HCT116 (cell line): ENCODE data around the gene BBX. TPM values are rescaled to one million over a fixed set of nuclear protein-coding genes. Genes with fewer than 3 reads are reported as not detected.

Experiments
- ATAC-seq: fragments of 200-7000 bp; cut with Tn5 transposase; 2 replicates; pipeline ENCODE4 v1.9.1; 2020; ENCODE audit warnings: mild to moderate bottlenecking, moderate library complexity
- BruUV-seq: library from RNA; stranded (reverse); fragments of 400-500 nt; replicated peaks from 2 replicates; lab custom pipeline; 2021; lab: Mats Ljungman, UMichigan
- CTCF ChIA-PET: fragments of 300-600 bp; sonication (Branson Sonifier 250); formaldehyde crosslinking; loops from one replicate; lab custom pipeline; 2021; ENCODE audit warnings: antibody characterized with exemption; lab: Charles Lee
- POLR2A ChIA-PET: fragments of 300-600, 350-600 bp; sonication (Branson Sonifier 250); formaldehyde crosslinking; loops from one replicate; lab custom pipeline; 2021; ENCODE audit warnings: antibody characterized with exemption; lab: Charles Lee
- RAD21 ChIA-PET, 2 experiments: fragments of 300-600 bp; sonication (Branson Sonifier 250); formaldehyde crosslinking; loops; one replicate each; lab custom pipeline; 2023; ENCODE audit warnings: low total read pairs in 2 of 2; ENCODE audit not compliant: uncharacterized antibody in 2 of 2, unreplicated experiment in 2 of 2, low non-redundant PET in 1 of 2; lab: Charles Lee
- DNase-seq: peaks from one replicate; pipeline ENCODE4 v3.0.0-alpha.2; 2010; ENCODE audit warnings: low read depth, low spot score
- H2AFZ ChIP-seq: fragments of 200-600 bp; shearing (Covaris generic), sonication (generic); 2 replicates; pipeline ENCODE4 v1.6.1; 2017; ENCODE audit warnings: low read depth, mixed run types, mixed read lengths, antibody characterized with exemption, low read length; ENCODE audit not compliant: poor library complexity, severe bottlenecking
- H3K27ac ChIP-seq: 2 replicates; pipeline ENCODE4 v1.5.1; 2012; ENCODE audit warnings: low read depth, low read length
- H3K27me3 ChIP-seq: fragments of 200-600 bp; sonication (generic); 2 replicates; pipeline ENCODE4 v1.6.1; 2016; ENCODE audit warnings: mixed run types, low read length, mixed read lengths; ENCODE audit not compliant: insufficient read depth
- H3K36me3 ChIP-seq, 2 experiments: fragments of 200-500 bp in 1 of 2; fragments of 200-600 bp in 1 of 2; sonication (Bioruptor generic) in 1 of 2; sonication (generic) in 1 of 2; 2 replicates each; pipeline versions ENCODE4 v1.5.1 to v1.6.1; 2014 to 2016; ENCODE audit warnings: low read length in 2 of 2, inconsistent platforms in 1 of 2, mixed read lengths in 1 of 2, mixed run types in 1 of 2; ENCODE audit not compliant: insufficient read depth in 2 of 2, control insufficient read depth in 1 of 2
- H3K4me1 ChIP-seq, 2 experiments: fragments of 200-600 bp in 1 of 2; sonication (generic) in 1 of 2; 2 replicates each; pipeline versions ENCODE4 v1.5.1 to v1.6.1; 2012 to 2017; ENCODE audit warnings: low read length in 2 of 2, inconsistent platforms in 1 of 2, mild to moderate bottlenecking in 1 of 2, mixed read lengths in 1 of 2, mixed run types in 1 of 2, moderate library complexity in 1 of 2; ENCODE audit not compliant: insufficient read depth in 2 of 2, control insufficient read depth in 1 of 2
- H3K4me2 ChIP-seq: fragments of 200-600 bp; sonication (generic); 2 replicates; pipeline ENCODE4 v1.6.1; 2017; ENCODE audit warnings: mixed run types, low read length, mixed read lengths
- H3K4me3 ChIP-seq, 2 experiments: fragments of 200-600 bp in 1 of 2; sonication (generic) in 1 of 2; replicated peaks in 1 of 2; 2 replicates each; pipeline ENCODE4 v1.5.1; 2011 to 2016; ENCODE audit warnings: low read length in 2 of 2, control low read depth in 1 of 2, low read depth in 1 of 2, mild to moderate bottlenecking in 1 of 2, mixed read lengths in 1 of 2, mixed run types in 1 of 2
- H3K79me2 ChIP-seq: fragments of 200-600 bp; sonication (generic); 2 replicates; pipeline ENCODE4 v1.6.1; 2017; ENCODE audit warnings: mild to moderate bottlenecking, mixed run types, low read length, moderate library complexity, mixed read lengths; ENCODE audit not compliant: insufficient read depth
- H3K9ac ChIP-seq: fragments of 200-600 bp; sonication (generic); 2 replicates; pipeline ENCODE4 v1.6.1; 2016; ENCODE audit warnings: low read length, mixed read lengths
- H3K9me2 ChIP-seq: fragments of 200-600 bp; sonication (generic), shearing (Covaris generic); 2 replicates; pipeline ENCODE4 v1.6.1; 2017; ENCODE audit warnings: mixed run types, mild to moderate bottlenecking, moderate library complexity; ENCODE audit not compliant: insufficient read depth
- H3K9me3 ChIP-seq, 2 experiments: fragments of 200-500 bp in 1 of 2; fragments of 200-600 bp in 1 of 2; sonication (Bioruptor generic) in 1 of 2; sonication (generic) in 1 of 2; 2 replicates each; pipeline ENCODE4 v1.6.1; 2014 to 2017; ENCODE audit warnings: low read length in 2 of 2, mixed read lengths in 2 of 2, inconsistent platforms in 1 of 2, low read depth in 1 of 2, mild to moderate bottlenecking in 1 of 2, mixed run types in 1 of 2, moderate library complexity in 1 of 2; ENCODE audit not compliant: control insufficient read depth in 1 of 2, insufficient read depth in 1 of 2
- H4K20me1 ChIP-seq: fragments of 200-600 bp; sonication (generic), shearing (Covaris generic); 2 replicates; pipeline ENCODE4 v1.6.1; 2017; ENCODE audit warnings: mixed run types, mild to moderate bottlenecking, moderate library complexity; ENCODE audit not compliant: insufficient read depth
- CBX3 ChIP-seq: IDR thresholded peaks from 2 replicates; pipeline ENCODE4 v1.6.1; 2012; ENCODE audit warnings: low read depth
- CEBPB ChIP-seq: IDR thresholded peaks from 2 replicates; pipeline ENCODE4 v1.6.1; 2012; ENCODE audit warnings: low read depth
- EGR1 ChIP-seq: IDR thresholded peaks from 2 replicates; pipeline ENCODE4 v1.6.1; 2012; ENCODE audit warnings: low read depth
- ELF1 ChIP-seq: IDR thresholded peaks from 2 replicates; pipeline ENCODE4 v1.6.1; 2012; ENCODE audit warnings: low read depth, borderline replicate concordance
- EZH2phosphoT487 ChIP-seq: fragments of 200-600 bp; IDR thresholded peaks from 2 replicates; pipeline ENCODE4 v1.6.1; 2018; ENCODE audit warnings: antibody characterized with exemption, borderline replicate concordance
- POLR2A ChIP-seq: IDR thresholded peaks from 2 replicates; pipeline ENCODE4 v1.7.0; 2011; ENCODE audit warnings: borderline replicate concordance; ENCODE audit not compliant: insufficient read depth, insufficient read length; ENCODE audit errors: extremely low read depth
- POLR2AphosphoS5 ChIP-seq: IDR thresholded peaks from 2 replicates; pipeline ENCODE4 v1.6.1; 2011; ENCODE audit warnings: mild to moderate bottlenecking, low read depth, low read length, moderate library complexity
- SIN3A ChIP-seq: IDR thresholded peaks from 2 replicates; pipeline ENCODE4 v1.6.1; 2012; ENCODE audit warnings: low read depth
- SP1 ChIP-seq: IDR thresholded peaks from 2 replicates; pipeline ENCODE4 v1.6.1; 2012; ENCODE audit warnings: low read depth
- SRF ChIP-seq: IDR thresholded peaks from 2 replicates; pipeline ENCODE4 v1.6.1; 2012; ENCODE audit warnings: low read depth
- ZFX ChIP-seq: fragments of 450-650 bp; IDR thresholded peaks from 2 replicates; pipeline ENCODE4 v1.6.1; 2017
- intact Hi-C: fragments of 100-400 bp; cut with micrococcal nuclease; formaldehyde crosslinking; loops from 2 replicates; pipeline ENCODE4 v1.10.0; 2022
- total RNA-seq: library from RNA; stranded (reverse); gene quantifications from one replicate; pipeline ENCODE4 v1.2.1, GENCODE V29; 2021; ENCODE audit not compliant: unreplicated experiment
- TF ChIP-seq, protein P1 (sequence below): IDR thresholded peaks from 2 replicates; pipeline ENCODE4 v1.6.1; 2011; ENCODE audit warnings: mild to moderate bottlenecking, low read length, moderate library complexity; ENCODE audit not compliant: insufficient replicate concordance; ENCODE audit errors: extremely low read depth
- TF ChIP-seq, protein P2 (sequence below): IDR thresholded peaks from 2 replicates; pipeline ENCODE4 v1.6.1; 2012
- TF ChIP-seq, protein P3 (sequence below), 3 experiments: fragments of 200-600 bp in 1 of 3; sonication (generic) in 1 of 3; IDR thresholded peaks in 2 of 3; conservative IDR thresholded peaks in 1 of 3; 2 replicates each; pipeline ENCODE4 v1.5.1; 2012 to 2017; ENCODE audit warnings: low read depth in 2 of 3, low read length in 2 of 3, antibody characterized with exemption in 1 of 3, borderline replicate concordance in 1 of 3, control low read depth in 1 of 3, mild to moderate bottlenecking in 1 of 3, mixed read lengths in 1 of 3, mixed run types in 1 of 3, moderate library complexity in 1 of 3; ENCODE audit not compliant: insufficient read depth in 1 of 3
- TF ChIP-seq, protein P4 (sequence below): IDR thresholded peaks from 2 replicates; pipeline ENCODE4 v1.6.1; 2012; ENCODE audit warnings: low read depth

The BBX gene
- total RNA-seq, 1 experiment from 2014 or later, result 55.6 TPM

DNA sequence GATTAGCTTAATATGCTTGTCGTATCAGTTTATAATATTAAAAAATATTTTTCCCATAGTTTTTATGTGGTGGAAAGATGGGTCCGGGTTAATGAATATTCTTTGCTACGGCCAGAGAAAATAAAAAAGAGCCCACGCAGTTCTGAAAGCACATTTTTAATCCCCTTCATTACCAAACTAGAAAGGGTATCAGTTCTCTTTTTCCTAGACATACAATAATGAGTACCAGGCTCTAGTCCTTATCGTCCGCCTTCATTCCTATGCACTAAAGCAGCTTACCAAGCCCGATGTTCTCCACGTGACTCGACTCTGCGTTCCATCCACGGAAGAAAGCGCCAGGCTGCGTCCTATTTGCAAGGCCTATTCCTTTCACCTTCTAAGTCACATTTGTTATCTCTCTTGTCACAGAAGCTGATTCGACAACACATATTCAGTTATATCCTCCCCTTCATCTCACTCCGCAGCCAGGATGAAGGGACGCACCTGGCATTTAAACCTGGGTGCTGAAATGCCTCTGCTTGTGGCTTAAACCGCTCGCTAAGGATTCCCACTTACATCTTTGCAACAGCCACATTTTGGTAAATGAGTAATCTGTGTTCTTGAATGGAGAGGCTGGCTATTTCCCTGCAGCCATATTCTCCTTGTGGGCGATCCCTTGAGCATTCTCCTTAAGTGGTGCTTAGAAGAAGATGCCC is 311.1 kb downstream of the BBX start:
- no peak overlapping the region for H3K4me3 ChIP-seq
- ChIA-PET POLR2A (no interaction called here), CTCF (no interaction called here), RAD21 (no interaction called here)
- DNase-seq, result no peak
- TF ChIP-seq CBX3 (no peak), POLR2AphosphoS5 (no peak), ELF1 (no peak), EZH2phosphoT487 (no peak), SP1 (no peak), SRF (no peak), CEBPB (no peak), POLR2A (no peak), SIN3A (no peak), ZFX (no peak), EGR1 (no peak)
- TF ChIP-seq, protein P1, sequence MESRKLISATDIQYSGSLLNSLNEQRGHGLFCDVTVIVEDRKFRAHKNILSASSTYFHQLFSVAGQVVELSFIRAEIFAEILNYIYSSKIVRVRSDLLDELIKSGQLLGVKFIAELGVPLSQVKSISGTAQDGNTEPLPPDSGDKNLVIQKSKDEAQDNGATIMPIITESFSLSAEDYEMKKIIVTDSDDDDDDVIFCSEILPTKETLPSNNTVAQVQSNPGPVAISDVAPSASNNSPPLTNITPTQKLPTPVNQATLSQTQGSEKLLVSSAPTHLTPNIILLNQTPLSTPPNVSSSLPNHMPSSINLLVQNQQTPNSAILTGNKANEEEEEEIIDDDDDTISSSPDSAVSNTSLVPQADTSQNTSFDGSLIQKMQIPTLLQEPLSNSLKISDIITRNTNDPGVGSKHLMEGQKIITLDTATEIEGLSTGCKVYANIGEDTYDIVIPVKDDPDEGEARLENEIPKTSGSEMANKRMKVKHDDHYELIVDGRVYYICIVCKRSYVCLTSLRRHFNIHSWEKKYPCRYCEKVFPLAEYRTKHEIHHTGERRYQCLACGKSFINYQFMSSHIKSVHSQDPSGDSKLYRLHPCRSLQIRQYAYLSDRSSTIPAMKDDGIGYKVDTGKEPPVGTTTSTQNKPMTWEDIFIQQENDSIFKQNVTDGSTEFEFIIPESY, result no peak
- TF ChIP-seq, protein P2, sequence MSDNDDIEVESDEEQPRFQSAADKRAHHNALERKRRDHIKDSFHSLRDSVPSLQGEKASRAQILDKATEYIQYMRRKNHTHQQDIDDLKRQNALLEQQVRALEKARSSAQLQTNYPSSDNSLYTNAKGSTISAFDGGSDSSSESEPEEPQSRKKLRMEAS, result no peak
- TF ChIP-seq, protein P3, sequence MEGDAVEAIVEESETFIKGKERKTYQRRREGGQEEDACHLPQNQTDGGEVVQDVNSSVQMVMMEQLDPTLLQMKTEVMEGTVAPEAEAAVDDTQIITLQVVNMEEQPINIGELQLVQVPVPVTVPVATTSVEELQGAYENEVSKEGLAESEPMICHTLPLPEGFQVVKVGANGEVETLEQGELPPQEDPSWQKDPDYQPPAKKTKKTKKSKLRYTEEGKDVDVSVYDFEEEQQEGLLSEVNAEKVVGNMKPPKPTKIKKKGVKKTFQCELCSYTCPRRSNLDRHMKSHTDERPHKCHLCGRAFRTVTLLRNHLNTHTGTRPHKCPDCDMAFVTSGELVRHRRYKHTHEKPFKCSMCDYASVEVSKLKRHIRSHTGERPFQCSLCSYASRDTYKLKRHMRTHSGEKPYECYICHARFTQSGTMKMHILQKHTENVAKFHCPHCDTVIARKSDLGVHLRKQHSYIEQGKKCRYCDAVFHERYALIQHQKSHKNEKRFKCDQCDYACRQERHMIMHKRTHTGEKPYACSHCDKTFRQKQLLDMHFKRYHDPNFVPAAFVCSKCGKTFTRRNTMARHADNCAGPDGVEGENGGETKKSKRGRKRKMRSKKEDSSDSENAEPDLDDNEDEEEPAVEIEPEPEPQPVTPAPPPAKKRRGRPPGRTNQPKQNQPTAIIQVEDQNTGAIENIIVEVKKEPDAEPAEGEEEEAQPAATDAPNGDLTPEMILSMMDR (IDR thresholded peaks at IDR 0.05 in 2 of 3, conservative IDR thresholded peaks at IDR 0.05 in 1 of 3; ENCODE audit: borderline replicate concordance in 1 of 3, insufficient read depth in 1 of 3, low read depth in 2 of 3, low read length in 2 of 3), result no peak
- TF ChIP-seq, protein P4, sequence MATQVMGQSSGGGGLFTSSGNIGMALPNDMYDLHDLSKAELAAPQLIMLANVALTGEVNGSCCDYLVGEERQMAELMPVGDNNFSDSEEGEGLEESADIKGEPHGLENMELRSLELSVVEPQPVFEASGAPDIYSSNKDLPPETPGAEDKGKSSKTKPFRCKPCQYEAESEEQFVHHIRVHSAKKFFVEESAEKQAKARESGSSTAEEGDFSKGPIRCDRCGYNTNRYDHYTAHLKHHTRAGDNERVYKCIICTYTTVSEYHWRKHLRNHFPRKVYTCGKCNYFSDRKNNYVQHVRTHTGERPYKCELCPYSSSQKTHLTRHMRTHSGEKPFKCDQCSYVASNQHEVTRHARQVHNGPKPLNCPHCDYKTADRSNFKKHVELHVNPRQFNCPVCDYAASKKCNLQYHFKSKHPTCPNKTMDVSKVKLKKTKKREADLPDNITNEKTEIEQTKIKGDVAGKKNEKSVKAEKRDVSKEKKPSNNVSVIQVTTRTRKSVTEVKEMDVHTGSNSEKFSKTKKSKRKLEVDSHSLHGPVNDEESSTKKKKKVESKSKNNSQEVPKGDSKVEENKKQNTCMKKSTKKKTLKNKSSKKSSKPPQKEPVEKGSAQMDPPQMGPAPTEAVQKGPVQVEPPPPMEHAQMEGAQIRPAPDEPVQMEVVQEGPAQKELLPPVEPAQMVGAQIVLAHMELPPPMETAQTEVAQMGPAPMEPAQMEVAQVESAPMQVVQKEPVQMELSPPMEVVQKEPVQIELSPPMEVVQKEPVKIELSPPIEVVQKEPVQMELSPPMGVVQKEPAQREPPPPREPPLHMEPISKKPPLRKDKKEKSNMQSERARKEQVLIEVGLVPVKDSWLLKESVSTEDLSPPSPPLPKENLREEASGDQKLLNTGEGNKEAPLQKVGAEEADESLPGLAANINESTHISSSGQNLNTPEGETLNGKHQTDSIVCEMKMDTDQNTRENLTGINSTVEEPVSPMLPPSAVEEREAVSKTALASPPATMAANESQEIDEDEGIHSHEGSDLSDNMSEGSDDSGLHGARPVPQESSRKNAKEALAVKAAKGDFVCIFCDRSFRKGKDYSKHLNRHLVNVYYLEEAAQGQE, result no peak
- H4K20me1 ChIP-seq, result no peaks in the 10 kb centered on the region
- no peak overlapping the region for H3K4me2 ChIP-seq
- H3K4me1 ChIP-seq, result no peaks in the 10 kb centered on the region
- H3K79me2 ChIP-seq, result no peaks in the 10 kb centered on the region
- H3K9me3 ChIP-seq, result no peaks in the 10 kb centered on the region
- no peaks in the 10 kb centered on the region for H3K9me2 ChIP-seq
- no TSS peak for BruUV-seq
- H3K27ac ChIP-seq, result no peak overlapping the region
- H2AFZ ChIP-seq, result no peak overlapping the region
- no peaks in the 10 kb centered on the region for H3K27me3 ChIP-seq
- intact Hi-C loops, result no loop called here
- no peak for ATAC-seq
- no peaks in the 10 kb centered on the region for H3K36me3 ChIP-seq
- no peak overlapping the region for H3K9ac ChIP-seq
